Ovary (tissue), 3 donors: Measurements from ENCODE around the gene STX11.

Experiments used
- CTCF ChIP-seq, 3 donors: fragments of 450-650 bp in 2 of 3; fragments of 200-600 bp in 1 of 3; IDR thresholded peaks; one replicate each; pipeline versions ENCODE4 v1.5.1 to v1.8.0; 2016 to 2022; ENCODE audit warnings: antibody characterized with exemption in 3 of 3, mild to moderate bottlenecking in 1 of 3
- EP300 ChIP-seq: sonication (generic); formaldehyde crosslinking; IDR thresholded peaks from one replicate; pipeline ENCODE4 v1.6.1; 2017; ENCODE audit warnings: antibody characterized with exemption
- donor health status: DM: no; HTN: no; CAD: no.

GRCh38 chr6:144214622-144215401, 64.5 kb downstream of the STX11 start:
- TF ChIP-seq EP300 (no peak), CTCF (IDR thresholded peaks at IDR 0.05) (no peak)
